Suprapubic skin (tissue), 4 donors: ENCODE measurements around the gene PPA1. TPM values are rescaled to one million over a fixed set of nuclear protein-coding genes. Genes with fewer than 3 reads are reported as not detected.

Experiments
- DNase-seq, 2 donors: peaks; one replicate each; pipeline ENCODE4 v3.0.0-alpha.2; 2019; ENCODE audit warnings: low spot score in 2 of 2
- H3K27ac ChIP-seq: fragments of 200-600 bp; sonication (generic); one replicate; pipeline ENCODE4 v1.5.1; 2019
- H3K27me3 ChIP-seq: fragments of 200-600 bp; sonication (generic); one replicate; pipeline ENCODE4 v1.5.1; 2019
- H3K36me3 ChIP-seq: fragments of 200-600 bp; sonication (generic); one replicate; pipeline ENCODE4 v1.5.1; 2019
- H3K4me1 ChIP-seq: fragments of 200-600 bp; sonication (generic); one replicate; pipeline ENCODE4 v1.5.1; 2019
- H3K4me3 ChIP-seq: fragments of 200-600 bp; sonication (generic); one replicate; pipeline ENCODE4 v1.5.1; 2019; ENCODE audit warnings: mild to moderate bottlenecking
- H3K9me3 ChIP-seq: fragments of 200-600 bp; sonication (generic); one replicate; pipeline ENCODE4 v1.5.1; 2019
- CTCF ChIP-seq, 2 donors: fragments of 200-600 bp in 1 of 2; fragments of 450-650 bp in 1 of 2; sonication (generic) in 1 of 2; IDR thresholded peaks; one replicate each; pipeline ENCODE4 v1.5.1; 2016 to 2019; ENCODE audit warnings: antibody characterized with exemption in 2 of 2, mild to moderate bottlenecking in 1 of 2, moderate library complexity in 1 of 2
- EP300 ChIP-seq: sonication (generic); formaldehyde crosslinking; IDR thresholded peaks from one replicate; pipeline ENCODE4 v1.6.1; 2017; ENCODE audit warnings: antibody characterized with exemption
- POLR2A ChIP-seq, 2 donors: fragments of 450-650 bp; IDR thresholded peaks; one replicate each; pipeline ENCODE4 v1.6.1; 2017; ENCODE audit warnings: antibody characterized with exemption in 2 of 2, mild to moderate bottlenecking in 2 of 2, moderate library complexity in 2 of 2
- POLR2AphosphoS5 ChIP-seq, 3 donors: sonication (generic); formaldehyde crosslinking; IDR thresholded peaks; one replicate each; pipeline ENCODE4 v1.6.1; 2017; ENCODE audit warnings: antibody characterized with exemption in 3 of 3
- WGBS: methylation state at CpG from one replicate; pipeline ENCODE4 v1.1.5; 2018; 5-methylcytosine and 5-hydroxymethylcytosine counted together
- total RNA-seq, 4 donors: library from RNA; depleted of rRNA; stranded (reverse); fragments of >200 nt; gene quantifications; one replicate each; pipeline ENCODE4 v1.1.0, GENCODE V29; 2016

The PPA1 gene
- total RNA-seq = 100 to 1,000 TPM in 3 of 4 donors, 10 to 100 TPM in 1; 61.5 to 137 (median 118) TPM

- peaks cover 29% of the 10 kb centered on the region for H3K4me1 ChIP-seq
- peak within 1 kb of the TSS; percentile 96 for H3K4me3 ChIP-seq
- no peaks in the 10 kb centered on the region for H3K27me3 ChIP-seq
- peak; percentile 98 for DNase-seq
- peaks cover 3% of the 10 kb centered on the region for H3K36me3 ChIP-seq
- no peaks in the 10 kb centered on the region for H3K9me3 ChIP-seq
- 2% methylated on average over 15 of the region's 74 CpGs for WGBS
- peak within 1 kb of the TSS; percentile 85 for H3K27ac ChIP-seq
- TF ChIP-seq CTCF (IDR thresholded peaks at IDR 0.05) (no peak), POLR2AphosphoS5 (IDR thresholded peaks at IDR 0.05) (peak in 2 of 3 donors; percentile 7 to 23), EP300 (no peak), POLR2A (IDR thresholded peaks at IDR 0.05) (peak in 1 of 2 donors; percentile 36)
These were observed at the start of gene PPA1 for GRCh38 chr10:70233109-70233938. PPA1 (minus strand) TSS chr10:70233429; CDS start chr10:70233327, 102 bp downstream.

DNA sequence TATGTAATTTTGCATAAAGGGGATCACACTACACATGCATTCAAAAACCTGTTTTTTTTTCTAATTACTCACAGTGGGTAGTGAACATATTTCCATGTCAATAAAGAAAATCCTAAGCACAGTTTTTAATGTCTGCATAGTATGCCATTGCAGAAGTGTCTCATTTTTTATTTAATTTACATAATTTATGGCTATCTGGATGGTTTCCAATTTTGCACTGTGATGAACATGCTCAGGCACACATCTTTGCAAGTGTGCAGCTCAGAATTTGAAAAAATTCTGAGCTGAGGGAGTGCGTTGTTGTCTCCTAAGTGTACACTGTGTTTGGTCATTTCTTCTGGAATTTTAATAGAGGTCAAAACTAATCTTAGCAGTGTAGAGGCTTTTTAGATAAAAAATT, 48.4 kb upstream of the PPA1 start:
- peaks cover 33% of the 10 kb centered on the region for H3K27me3 ChIP-seq
- 45% methylated on average over 1 of the region's 1 CpG for WGBS

GRCh38 chr10:70280099-70280498, 46.9 kb upstream of the PPA1 start:
- whole genome bisulfite sequencing = 87% methylated on average over 6 of the region's 6 CpGs
- H3K9me3 ChIP-seq = no peaks in the 10 kb centered on the region
- no peak overlapping the region for H3K4me3 ChIP-seq
- peaks cover 24% of the 10 kb centered on the region for H3K27me3 ChIP-seq
- TF ChIP-seq EP300 (no peak), POLR2A (IDR thresholded peaks at IDR 0.05) (no peak), CTCF (IDR thresholded peaks at IDR 0.05) (no peak), POLR2AphosphoS5 (IDR thresholded peaks at IDR 0.05) (no peak)
- DNase-seq = no peak
- no peak overlapping the region for H3K27ac ChIP-seq
- H3K36me3 ChIP-seq = no peaks in the 10 kb centered on the region
- H3K4me1 ChIP-seq = peaks cover 7% of the 10 kb centered on the region

More for the DNA sequence above, 48.4 kb upstream of the PPA1 start:
- H3K9me3 ChIP-seq = no peaks in the 10 kb centered on the region
- no peak for DNase-seq
- no peak overlapping the region for H3K4me3 ChIP-seq
- no peak overlapping the region for H3K27ac ChIP-seq
- H3K36me3 ChIP-seq = no peaks in the 10 kb centered on the region
- H3K4me1 ChIP-seq = peaks cover 7% of the 10 kb centered on the region
- TF ChIP-seq CTCF (IDR thresholded peaks at IDR 0.05) = no peak
- TF ChIP-seq POLR2A (IDR thresholded peaks at IDR 0.05) = no peak
- TF ChIP-seq EP300 = no peak
- TF ChIP-seq POLR2AphosphoS5 (IDR thresholded peaks at IDR 0.05) = no peak

GRCh38 chr10:70277396-70278030, 44.3 kb upstream of the PPA1 start:
- TF ChIP-seq EP300 = no peak
- TF ChIP-seq CTCF (IDR thresholded peaks at IDR 0.05) = no peak
- TF ChIP-seq POLR2AphosphoS5 (IDR thresholded peaks at IDR 0.05) = no peak
- no peak for TF ChIP-seq POLR2A (IDR thresholded peaks at IDR 0.05)
- Histone ChIP-seq H3K4me1 (peaks cover 9% of the 10 kb centered on the region), H3K9me3 (no peaks in the 10 kb centered on the region), H3K4me3 (no peak overlapping the region), H3K36me3 (no peaks in the 10 kb centered on the region), H3K27ac (no peak overlapping the region), H3K27me3 (no peaks in the 10 kb centered on the region)
- DNase-seq = peak in 1 of 2 donors; percentile 18
- 92% methylated on average over 2 of the region's 3 CpGs for WGBS

DNA sequence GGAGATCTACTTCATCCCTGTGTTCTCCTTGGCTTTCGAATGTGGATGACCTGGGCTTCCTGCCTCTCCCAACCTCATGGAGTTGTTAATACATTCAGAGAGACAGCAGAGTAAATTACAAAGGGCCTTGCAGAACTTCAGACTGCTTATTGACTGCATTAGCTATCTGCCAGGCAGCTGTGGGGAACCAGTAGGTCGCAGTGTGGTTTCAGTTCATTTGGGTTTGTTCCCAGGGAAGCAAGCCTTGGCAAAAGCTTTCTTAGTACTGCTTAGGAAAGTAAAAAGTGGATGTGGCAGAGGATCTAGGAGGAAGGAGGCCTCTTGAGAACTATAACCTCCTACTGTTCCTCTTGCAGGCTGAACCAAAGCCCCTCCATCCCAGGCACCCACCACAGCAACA, 41.4 kb upstream of the PPA1 start:
- Histone ChIP-seq H3K9me3 (no peaks in the 10 kb centered on the region), H3K36me3 (no peaks in the 10 kb centered on the region), H3K27me3 (no peaks in the 10 kb centered on the region), H3K4me3 (no peak overlapping the region), H3K4me1 (peaks cover 12% of the 10 kb centered on the region), H3K27ac (no peak overlapping the region)
- WGBS = 40% methylated on average over 2 of the region's 2 CpGs
- DNase-seq = peak in 1 of 2 donors; percentile 44
- TF ChIP-seq CTCF (IDR thresholded peaks at IDR 0.05) (no peak), EP300 (no peak), POLR2A (IDR thresholded peaks at IDR 0.05) (no peak), POLR2AphosphoS5 (IDR thresholded peaks at IDR 0.05) (no peak)
